Smooth muscle cell (in vitro differentiated cells): ENCODE results near the gene ZNF777. TPM values are rescaled to one million over a fixed set of nuclear protein-coding genes. Genes with fewer than 3 reads are reported as not detected.

Source experiments
- DNase-seq: peaks from one replicate; lab custom pipeline; 2025; ENCODE audit not compliant: unreplicated experiment; lab: John Stamatoyannopoulos, UW
- H2AFZ ChIP-seq: fragments of 200-600 bp; sonication (generic); 2 replicates; pipeline ENCODE4 v1.6.0; 2016; ENCODE audit warnings: antibody characterized with exemption, low read depth, mild to moderate bottlenecking
- H3F3A ChIP-seq: fragments of 200-600 bp; sonication (generic); 2 replicates; pipeline ENCODE4 v1.6.0; 2017; ENCODE audit warnings: antibody characterized with exemption, low read depth
- H3K27ac ChIP-seq: fragments of 200-600 bp; sonication (generic); 2 replicates; pipeline ENCODE4 v1.5.1; 2016; ENCODE audit warnings: low read depth, mild to moderate bottlenecking
- H3K27me3 ChIP-seq: fragments of 200-600 bp; sonication (generic); 2 replicates; pipeline ENCODE4 v1.6.1; 2016; ENCODE audit warnings: low read depth, mild to moderate bottlenecking
- H3K36me3 ChIP-seq: fragments of 200-600 bp; sonication (generic); 2 replicates; pipeline ENCODE4 v1.5.1; 2016; ENCODE audit warnings: low read depth
- H3K4me1 ChIP-seq: fragments of 200-600 bp; sonication (generic); 2 replicates; pipeline ENCODE4 v1.5.1; 2016; ENCODE audit warnings: low read depth
- H3K4me2 ChIP-seq: fragments of 200-600 bp; sonication (generic); 2 replicates; pipeline ENCODE4 v1.6.0; 2016; ENCODE audit warnings: mild to moderate bottlenecking
- H3K4me3 ChIP-seq: fragments of 200-600 bp; sonication (generic); 2 replicates; pipeline ENCODE4 v1.5.1; 2016; ENCODE audit warnings: mild to moderate bottlenecking
- H3K79me2 ChIP-seq: fragments of 200-600 bp; sonication (generic); 2 replicates; pipeline ENCODE4 v1.6.0; 2016; ENCODE audit warnings: low read depth, mild to moderate bottlenecking
- H3K9ac ChIP-seq: fragments of 200-600 bp; sonication (generic); 2 replicates; pipeline ENCODE4 v1.6.0; 2016; ENCODE audit warnings: low read depth
- H3K9me3 ChIP-seq: fragments of 200-600 bp; sonication (generic); replicated peaks from 2 replicates; pipeline ENCODE4 v1.5.1; 2016; ENCODE audit warnings: low read depth
- H4K20me1 ChIP-seq: fragments of 200-600 bp; sonication (generic); 2 replicates; pipeline ENCODE4 v1.6.0; 2016; ENCODE audit warnings: low read depth
- WGBS: methylation state at CpG from one replicate; pipeline ENCODE4 v1.1.7; 2016; ENCODE audit warnings: low lambda C conversion rate; 5-methylcytosine and 5-hydroxymethylcytosine counted together
- polyA plus RNA-seq: library from polyadenylated mRNA; unstranded; fragments of >200 nt; fragmentation: Nextera tagmentation; extraction: Ambion mirVana; gene quantifications from 2 replicates; pipeline ENCODE4 v1.2.1, GENCODE V29; 2016
- total RNA-seq: library from RNA; depleted of rRNA; stranded (reverse); fragments of >200 nt; gene quantifications from 2 replicates; pipeline ENCODE4 v1.2.3, GENCODE V29; 2014
- TF ChIP-seq, protein P1 (sequence below): fragments of 200-600 bp; sonication (generic); IDR thresholded peaks from 2 replicates; pipeline ENCODE4 v1.5.1; 2017; ENCODE audit warnings: borderline replicate concordance, mild to moderate bottlenecking, antibody characterized with exemption; ENCODE audit not compliant: insufficient read depth, poor library complexity, severe bottlenecking

Gene ZNF777
- total and polyA plus RNA-seq, 2 experiments from 2014 or later: 7.8 to 14.9 TPM

- H3K9me3 ChIP-seq: no peaks in the 10 kb centered on the region
- H3K27ac ChIP-seq: no peak overlapping the region
- no peak overlapping the region for H3K4me3 ChIP-seq
- TF ChIP-seq, protein P1, sequence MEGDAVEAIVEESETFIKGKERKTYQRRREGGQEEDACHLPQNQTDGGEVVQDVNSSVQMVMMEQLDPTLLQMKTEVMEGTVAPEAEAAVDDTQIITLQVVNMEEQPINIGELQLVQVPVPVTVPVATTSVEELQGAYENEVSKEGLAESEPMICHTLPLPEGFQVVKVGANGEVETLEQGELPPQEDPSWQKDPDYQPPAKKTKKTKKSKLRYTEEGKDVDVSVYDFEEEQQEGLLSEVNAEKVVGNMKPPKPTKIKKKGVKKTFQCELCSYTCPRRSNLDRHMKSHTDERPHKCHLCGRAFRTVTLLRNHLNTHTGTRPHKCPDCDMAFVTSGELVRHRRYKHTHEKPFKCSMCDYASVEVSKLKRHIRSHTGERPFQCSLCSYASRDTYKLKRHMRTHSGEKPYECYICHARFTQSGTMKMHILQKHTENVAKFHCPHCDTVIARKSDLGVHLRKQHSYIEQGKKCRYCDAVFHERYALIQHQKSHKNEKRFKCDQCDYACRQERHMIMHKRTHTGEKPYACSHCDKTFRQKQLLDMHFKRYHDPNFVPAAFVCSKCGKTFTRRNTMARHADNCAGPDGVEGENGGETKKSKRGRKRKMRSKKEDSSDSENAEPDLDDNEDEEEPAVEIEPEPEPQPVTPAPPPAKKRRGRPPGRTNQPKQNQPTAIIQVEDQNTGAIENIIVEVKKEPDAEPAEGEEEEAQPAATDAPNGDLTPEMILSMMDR: no peak
- DNase-seq: no peak
- H3K27me3 ChIP-seq: no peaks in the 10 kb centered on the region
- H3K4me2 ChIP-seq: no peak overlapping the region
- no peaks in the 10 kb centered on the region for H3F3A ChIP-seq
- 97% methylated on average over 15 of the region's 15 CpGs for WGBS
- peaks cover 11% of the 10 kb centered on the region for H4K20me1 ChIP-seq
- H3K36me3 ChIP-seq: peaks cover under 1% of the 10 kb centered on the region
- no peaks in the 10 kb centered on the region for H3K79me2 ChIP-seq
- no peak overlapping the region for H2AFZ ChIP-seq
- no peaks in the 10 kb centered on the region for H3K4me1 ChIP-seq
- no peak overlapping the region for H3K9ac ChIP-seq
Observed at GRCh38 chr7:149436358-149436757, 24.5 kb downstream of the ZNF777 start.

DNA sequence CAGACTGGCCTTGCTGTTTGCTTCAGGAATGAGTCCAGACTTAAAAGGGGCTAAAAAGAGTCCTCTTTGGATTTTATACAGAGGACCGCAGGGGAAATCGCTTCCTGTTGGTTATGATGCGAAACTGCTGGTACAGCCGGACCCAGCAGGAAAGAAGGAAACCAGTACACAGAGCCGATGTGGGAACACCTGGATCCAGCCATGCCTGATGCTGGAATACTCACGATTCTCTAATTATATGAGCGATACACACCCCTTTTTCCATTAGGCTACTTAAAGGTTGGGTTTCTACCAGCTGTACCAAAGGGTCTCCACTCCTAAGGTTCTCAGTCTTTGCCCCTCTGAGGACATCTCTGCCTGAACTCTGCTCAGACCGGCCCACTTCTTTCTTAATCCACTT lies 27.7 kb downstream of the ZNF777 start:
- TF ChIP-seq, protein P1: no peak
- 86% methylated on average over 8 of the region's 8 CpGs for WGBS
- no peaks in the 10 kb centered on the region for H3K27me3 ChIP-seq

GRCh38 chr7:149432121-149432691 lies 28.7 kb downstream of the ZNF777 start:
- peaks cover 4% of the 10 kb centered on the region for H4K20me1 ChIP-seq
- WGBS: 97% methylated on average over 49 of the region's 53 CpGs
- H3F3A ChIP-seq: peaks cover 7% of the 10 kb centered on the region
- no peak for DNase-seq
- no peaks in the 10 kb centered on the region for H3K27me3 ChIP-seq
- no peaks in the 10 kb centered on the region for H3K79me2 ChIP-seq
- peaks cover 1% of the 10 kb centered on the region for H3K4me1 ChIP-seq
- no peak overlapping the region for H3K9ac ChIP-seq
- no peak overlapping the region for H3K4me3 ChIP-seq
- TF ChIP-seq, protein P1: no peak
- no peak overlapping the region for H2AFZ ChIP-seq
- H3K27ac ChIP-seq: no peak overlapping the region
- no peaks in the 10 kb centered on the region for H3K36me3 ChIP-seq
- no peak overlapping the region for H3K4me2 ChIP-seq
- H3K9me3 ChIP-seq: no peaks in the 10 kb centered on the region

More for the DNA sequence above, 27.7 kb downstream of the ZNF777 start:
- no peak overlapping the region for H3K27ac ChIP-seq
- no peak for DNase-seq
- H2AFZ ChIP-seq: no peak overlapping the region
- no peaks in the 10 kb centered on the region for H3F3A ChIP-seq
- no peaks in the 10 kb centered on the region for H3K4me1 ChIP-seq
- H3K79me2 ChIP-seq: no peaks in the 10 kb centered on the region
- H3K9me3 ChIP-seq: no peaks in the 10 kb centered on the region
- H3K4me3 ChIP-seq: no peak overlapping the region
- H3K9ac ChIP-seq: no peak overlapping the region
- H3K36me3 ChIP-seq: no peaks in the 10 kb centered on the region
- peaks cover 3% of the 10 kb centered on the region for H4K20me1 ChIP-seq
- no peak overlapping the region for H3K4me2 ChIP-seq

GRCh38 chr7:149431486-149432120 lies 29.3 kb downstream of the ZNF777 start:
- Histone ChIP-seq H3K36me3 (no peaks in the 10 kb centered on the region), H3K27me3 (no peaks in the 10 kb centered on the region), H3K4me3 (no peak overlapping the region), H3K9me3 (no peaks in the 10 kb centered on the region), H2AFZ (no peak overlapping the region), H3K4me2 (no peak overlapping the region), H3K27ac (no peak overlapping the region), H3F3A (peaks cover 7% of the 10 kb centered on the region), H3K9ac (no peak overlapping the region), H4K20me1 (peaks cover 5% of the 10 kb centered on the region), H3K4me1 (peaks cover 5% of the 10 kb centered on the region), H3K79me2 (no peaks in the 10 kb centered on the region)
- TF ChIP-seq, protein P1: no peak
- no peak for DNase-seq
- WGBS: over 99% methylated on average over 37 of the region's 66 CpGs
